Neutrophil (primary cell): ENCODE data around the gene LY6G6C.

Experiments
- H3K27ac ChIP-seq: fragments of 200-600 bp; sonication (generic); 2 replicates; pipeline ENCODE4 v1.5.1; 2016; ENCODE audit warnings: mild to moderate bottlenecking, moderate library complexity
- H3K27me3 ChIP-seq: fragments of 200-600 bp; sonication (generic); 2 replicates; pipeline ENCODE4 v1.6.0; 2016; ENCODE audit warnings: mild to moderate bottlenecking
- H3K36me3 ChIP-seq: fragments of 200-600 bp; sonication (generic); 2 replicates; pipeline ENCODE4 v1.5.1; 2017
- H3K4me1 ChIP-seq, 2 experiments: fragments of 200-600 bp in 1 of 2; sonication (generic) in 1 of 2; 1 replicate in 1 of 2; 2 replicates in 1 of 2; pipeline versions ENCODE4 v1.5.1 to v1.6.1; 2013 to 2016; ENCODE audit warnings: low read depth in 1 of 2, low read length in 1 of 2, mild to moderate bottlenecking in 1 of 2, moderate library complexity in 1 of 2; ENCODE audit not compliant: control insufficient read depth in 1 of 2, insufficient read depth in 1 of 2
- H3K4me3 ChIP-seq, 2 experiments: fragments of 200-600 bp in 1 of 2; sonication (generic) in 1 of 2; 1 replicate in 1 of 2; 2 replicates in 1 of 2; pipeline ENCODE4 v1.5.1; 2013 to 2016; ENCODE audit warnings: low read depth in 1 of 2, low read length in 1 of 2, mild to moderate bottlenecking in 1 of 2, moderate library complexity in 1 of 2
- H3K9me3 ChIP-seq: fragments of 200-600 bp; sonication (generic); 2 replicates; pipeline ENCODE4 v1.5.1; 2016
- CTCF ChIP-seq: fragments of 200-600 bp; sonication (generic); IDR thresholded peaks from 2 replicates; pipeline ENCODE4 v1.5.1; 2016; ENCODE audit warnings: antibody characterized with exemption

Gene LY6G6C

GRCh38 chr6:31750411-31751022, 29.0 kb upstream of the LY6G6C start:
- Histone ChIP-seq H3K27ac (no peak overlapping the region), H3K36me3 (no peaks in the 10 kb centered on the region), H3K27me3 (no peaks in the 10 kb centered on the region), H3K4me3 (no peak overlapping the region), H3K4me1 (no peaks in the 10 kb centered on the region), H3K9me3 (no peaks in the 10 kb centered on the region)
- TF ChIP-seq CTCF = no peak

GRCh38 chr6:31749301-31750036, 27.9 kb upstream of the LY6G6C start:
- H3K27me3 ChIP-seq = no peaks in the 10 kb centered on the region
- no peaks in the 10 kb centered on the region for H3K36me3 ChIP-seq
- no peak for TF ChIP-seq CTCF
- H3K4me3 ChIP-seq = no peak overlapping the region
- no peaks in the 10 kb centered on the region for H3K4me1 ChIP-seq
- no peak overlapping the region for H3K27ac ChIP-seq
- no peaks in the 10 kb centered on the region for H3K9me3 ChIP-seq

GRCh38 chr6:31744422-31744821, 22.9 kb upstream of the LY6G6C start:
- Histone ChIP-seq H3K27ac (no peak overlapping the region), H3K27me3 (no peaks in the 10 kb centered on the region), H3K9me3 (no peaks in the 10 kb centered on the region), H3K4me1 (peaks cover 16 to 22% of the 10 kb centered on the region in 2 experiments), H3K4me3 (no peak overlapping the region), H3K36me3 (no peaks in the 10 kb centered on the region)
- no peak for TF ChIP-seq CTCF

- Histone ChIP-seq H3K27ac (no peak overlapping the region), H3K4me3 (no peak overlapping the region), H3K27me3 (no peaks in the 10 kb centered on the region), H3K4me1 (peaks cover 32 to 38% of the 10 kb centered on the region in 2 experiments), H3K36me3 (no peaks in the 10 kb centered on the region), H3K9me3 (no peaks in the 10 kb centered on the region)
- no peak for TF ChIP-seq CTCF
Measured at GRCh38 chr6:31742894-31743293, 21.3 kb upstream of the LY6G6C start.

GRCh38 chr6:31741815-31742214, 20.3 kb upstream of the LY6G6C start:
- no peaks in the 10 kb centered on the region for H3K27me3 ChIP-seq
- H3K27ac ChIP-seq = peak overlapping the region; percentile 96
- no peaks in the 10 kb centered on the region for H3K9me3 ChIP-seq
- H3K4me1 ChIP-seq = peaks cover 42 to 48% of the 10 kb centered on the region in 2 experiments
- TF ChIP-seq CTCF = no peak
- H3K36me3 ChIP-seq = no peaks in the 10 kb centered on the region
- H3K4me3 ChIP-seq = no peak overlapping the region
